ENCODE measurements around the gene ASB16.
A peak's percentile ranks its signal among the peaks of the same experiment; 100 is the strongest.
"Not testable (repeated sequence)": the region's sequence is repeated elsewhere in the genome, so short reads cannot be mapped to it uniquely, and the experiment has no call there.

The ASB16 gene, protein sequence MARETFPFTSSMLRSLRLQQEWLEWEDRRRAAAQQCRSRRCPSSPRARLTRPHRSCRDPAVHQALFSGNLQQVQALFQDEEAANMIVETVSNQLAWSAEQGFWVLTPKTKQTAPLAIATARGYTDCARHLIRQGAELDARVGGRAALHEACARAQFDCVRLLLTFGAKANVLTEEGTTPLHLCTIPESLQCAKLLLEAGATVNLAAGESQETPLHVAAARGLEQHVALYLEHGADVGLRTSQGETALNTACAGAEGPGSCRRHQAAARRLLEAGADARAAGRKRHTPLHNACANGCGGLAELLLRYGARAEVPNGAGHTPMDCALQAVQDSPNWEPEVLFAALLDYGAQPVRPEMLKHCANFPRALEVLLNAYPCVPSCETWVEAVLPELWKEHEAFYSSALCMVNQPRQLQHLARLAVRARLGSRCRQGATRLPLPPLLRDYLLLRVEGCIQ

DNA sequence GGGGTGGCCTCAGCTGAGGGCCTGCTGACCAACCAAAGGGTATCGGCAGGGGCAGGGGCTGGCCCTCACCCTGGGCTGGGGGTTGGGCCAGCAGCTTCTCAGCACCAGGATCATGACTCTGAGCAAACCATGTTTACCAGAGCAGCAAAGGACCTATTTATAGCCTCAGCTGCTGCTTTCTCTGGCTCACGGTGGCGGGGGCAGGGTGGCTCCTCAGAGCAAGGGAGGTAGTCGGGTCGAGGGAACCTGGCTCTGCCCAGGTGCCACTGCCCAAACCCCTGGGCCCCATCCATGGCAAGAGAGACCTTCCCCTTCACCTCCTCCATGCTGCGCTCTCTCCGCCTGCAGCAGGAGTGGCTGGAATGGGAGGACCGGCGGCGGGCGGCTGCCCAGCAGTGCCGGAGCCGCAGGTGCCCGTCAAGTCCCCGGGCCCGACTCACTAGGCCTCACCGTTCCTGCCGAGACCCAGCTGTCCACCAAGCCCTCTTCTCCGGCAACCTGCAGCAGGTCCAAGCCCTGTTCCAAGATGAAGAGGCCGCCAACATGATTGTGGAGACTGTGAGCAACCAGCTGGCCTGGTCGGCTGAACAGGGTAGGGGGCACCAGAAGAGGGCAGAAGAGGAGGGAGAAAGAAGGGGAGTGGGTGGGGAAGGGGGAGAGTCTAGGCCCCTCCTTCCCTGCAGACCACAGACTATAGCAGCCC, at the start of gene ASB16:
Gene ASB16, plus strand, starts transcription at position 206 of the 703 bp plus-strand sequence. Its CDS starts 86 bp downstream, at position 292.
- H3K4me3 ChIP-seq (ENCODE audit: low read depth, low read length) = no peak within 1 kb of the TSS

DNA sequence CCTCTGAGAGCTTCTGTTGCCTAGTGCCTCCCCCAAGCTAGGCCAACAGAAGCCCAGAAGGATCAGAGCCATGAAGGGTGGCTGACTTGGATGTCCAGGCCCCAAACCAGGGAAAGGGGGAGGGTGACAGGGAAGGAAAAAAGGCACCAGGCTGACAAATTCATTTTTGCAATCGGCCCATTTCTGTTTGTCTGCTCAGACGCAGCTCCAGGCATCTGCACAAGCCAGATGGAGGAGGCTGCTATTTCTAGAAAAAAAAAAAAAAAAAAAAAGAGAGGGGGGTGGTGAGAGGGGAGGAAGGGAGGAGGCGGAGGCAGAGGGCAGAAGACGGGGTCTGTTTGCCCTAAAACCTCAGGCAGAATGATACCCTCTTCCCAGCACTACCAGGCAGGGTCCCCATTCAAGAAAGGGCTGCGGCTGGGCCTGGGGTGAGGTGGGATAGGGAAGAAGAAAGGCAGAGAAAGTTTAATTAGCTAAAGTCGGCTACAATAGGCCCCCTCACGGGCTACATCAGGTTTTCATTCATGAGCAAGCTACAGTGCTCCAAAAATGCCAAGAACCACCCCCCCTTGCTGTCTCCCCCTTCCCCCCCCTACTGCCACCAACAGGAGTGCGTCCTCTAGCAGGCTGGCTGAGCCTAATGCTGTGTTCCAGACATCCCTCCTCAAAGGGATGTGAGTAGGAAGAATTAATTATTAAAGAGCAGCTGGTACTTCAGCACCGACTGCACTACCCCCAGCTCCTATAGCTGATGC, 49.5 kb upstream of the ASB16 start:
- no peak overlapping the region for H3K4me3 ChIP-seq (ENCODE audit: low read depth, low read length)

DNA sequence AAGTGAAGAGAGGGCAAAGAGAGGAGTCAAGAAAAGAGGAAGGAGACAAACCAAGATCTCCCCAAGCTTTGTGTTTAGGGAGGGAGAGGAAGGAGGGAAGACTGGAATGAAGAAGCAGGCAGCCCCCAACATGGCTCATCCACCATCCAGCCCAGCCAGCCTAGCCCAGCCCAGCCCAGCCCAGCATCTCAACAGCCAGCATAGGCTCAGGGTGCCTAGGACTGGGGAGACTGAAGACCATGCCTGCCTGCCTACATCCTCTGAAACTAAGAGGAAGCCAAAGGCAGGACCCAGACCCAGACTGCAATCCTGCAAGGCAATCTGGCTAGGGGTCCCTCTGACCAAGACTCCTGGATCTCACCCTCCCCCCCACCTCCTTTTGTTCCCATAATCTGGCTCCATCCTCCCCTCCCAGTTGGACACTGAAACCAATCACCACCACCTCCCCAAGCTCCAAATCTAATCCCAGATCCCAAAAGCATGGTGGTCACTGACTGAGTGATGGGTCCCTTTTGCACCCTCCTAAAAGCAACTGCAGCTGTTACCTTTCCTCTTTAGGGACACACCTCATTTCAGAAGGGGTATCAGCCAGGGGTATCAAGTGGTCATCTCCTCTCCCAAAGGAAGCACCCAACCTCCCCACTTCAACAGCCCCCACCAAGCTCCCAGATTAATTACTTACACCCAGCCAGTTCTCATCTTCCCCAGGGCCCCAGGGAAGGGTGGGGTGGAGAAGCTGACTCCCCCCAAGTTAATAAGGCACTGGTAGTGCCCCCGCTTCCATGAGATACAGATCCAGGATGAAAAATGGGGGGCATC, 48.3 kb upstream of the ASB16 start:
- H3K4me3 ChIP-seq (ENCODE audit: low read depth, low read length) = peak overlapping the region; percentile 70

DNA sequence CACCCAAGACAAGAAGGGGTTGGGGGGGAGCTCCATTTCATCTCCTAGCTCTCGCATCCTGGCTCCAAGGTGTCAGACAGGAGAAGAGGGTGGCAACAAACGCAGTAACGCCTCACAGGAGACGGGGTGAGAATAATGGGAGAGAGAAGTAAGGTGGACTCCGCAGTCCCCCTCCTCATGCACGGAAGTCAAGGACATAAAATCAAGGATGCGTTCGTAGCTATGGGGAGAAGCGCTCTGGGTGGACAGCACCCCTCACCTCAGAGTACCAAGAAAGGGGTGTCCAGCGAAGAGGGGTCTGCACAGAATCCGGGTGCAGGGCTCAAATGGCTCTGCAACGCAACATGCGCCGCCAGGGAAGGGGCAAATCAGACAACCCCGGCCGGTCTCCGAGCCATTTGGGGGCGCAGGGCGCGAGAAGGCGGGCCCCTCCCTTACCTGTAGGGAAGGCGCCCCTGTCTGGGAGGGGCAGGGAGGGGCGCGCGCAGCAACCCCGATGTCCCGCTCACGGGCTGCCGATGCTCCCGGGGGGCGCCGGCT, 47.6 kb upstream of the ASB16 start:
- peak overlapping the region; percentile 70 for H3K4me3 ChIP-seq (ENCODE audit: low read depth, low read length)

DNA sequence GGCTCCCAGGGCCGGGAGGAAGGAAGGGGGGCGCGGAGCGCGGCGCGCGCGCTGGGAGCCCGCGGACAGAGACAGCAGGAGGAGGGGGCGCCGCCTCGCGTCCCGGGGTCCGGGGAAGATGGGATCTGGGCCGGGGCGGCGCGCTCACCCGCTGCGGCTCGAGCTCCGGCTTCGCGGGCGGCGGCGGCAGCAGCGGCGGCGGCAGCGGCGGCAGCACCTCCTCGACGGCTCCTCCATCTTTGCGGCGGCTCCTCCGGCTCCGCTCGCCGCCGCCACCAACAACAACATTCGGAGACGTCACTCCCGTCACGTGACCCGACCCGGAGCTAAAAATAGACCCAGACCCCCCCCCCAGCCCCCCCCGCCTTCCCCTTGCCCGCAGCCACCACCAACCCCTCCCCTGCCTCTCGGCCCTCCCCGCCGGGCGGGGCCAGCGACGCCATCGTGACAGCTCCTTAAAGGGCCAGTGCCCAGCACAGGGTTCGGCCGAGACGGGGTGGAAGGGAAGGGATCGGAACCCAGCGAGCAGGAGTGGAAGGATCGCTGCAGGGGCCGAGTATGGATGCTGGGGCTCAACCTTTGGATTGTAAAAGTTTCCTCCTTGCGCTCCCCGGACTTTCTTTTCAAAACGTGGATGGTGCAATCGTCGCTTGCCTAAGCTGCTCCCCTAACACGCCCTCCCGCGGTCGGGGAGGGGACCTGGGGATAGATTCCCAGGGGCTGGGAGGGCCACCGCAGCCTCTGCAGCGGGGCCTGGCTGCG, 47.0 kb upstream of the ASB16 start, which contains the start of gene HDAC5:
Gene HDAC5, minus strand, starts transcription at position 286 of the 762 bp plus-strand sequence. CDS start 6,126 bp downstream, outside the sequence.
- peak within 1 kb of the TSS; percentile 75 for H3K4me3 ChIP-seq (ENCODE audit: low read depth, low read length)

DNA sequence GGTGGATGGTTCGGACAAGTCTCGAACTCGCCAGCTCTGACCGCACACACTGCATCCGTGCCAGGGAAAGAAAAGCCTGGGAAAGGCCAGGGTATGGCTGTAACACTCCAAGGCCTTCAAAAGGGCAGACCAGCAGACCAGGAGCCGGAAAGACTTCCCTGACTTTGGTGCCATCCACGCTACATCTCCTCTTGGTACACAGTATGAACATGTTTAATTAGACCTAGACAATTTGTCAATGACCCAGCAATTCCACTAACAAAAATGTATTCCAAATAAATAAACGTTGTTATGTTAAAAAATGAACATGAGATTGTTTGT, 46.4 kb upstream of the ASB16 start:
- H3K4me3 ChIP-seq (ENCODE audit: low read depth, low read length) = peak overlapping the region; percentile 75

DNA sequence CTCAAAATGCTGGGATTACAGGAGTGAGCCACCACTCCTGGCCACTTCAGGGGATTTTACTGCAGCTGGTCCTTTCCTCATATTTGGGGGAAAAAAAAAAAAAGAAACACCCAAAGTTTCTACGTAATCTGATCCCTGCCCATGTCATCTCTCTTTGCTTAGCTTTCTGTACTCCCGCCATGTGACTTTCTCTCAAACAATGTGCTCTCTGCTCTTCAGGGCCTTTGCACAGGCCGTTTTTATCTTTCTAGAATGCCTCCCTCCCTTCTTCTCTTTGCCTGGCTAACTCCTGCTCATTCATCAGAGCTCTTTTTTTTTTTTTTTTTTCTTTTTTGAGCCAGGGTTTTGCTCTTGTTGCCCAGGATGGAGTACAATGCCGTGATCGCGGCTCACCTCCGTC, 42.1 kb upstream of the ASB16 start:
- H3K4me3 ChIP-seq (ENCODE audit: low read depth, low read length) = no peak overlapping the region

DNA sequence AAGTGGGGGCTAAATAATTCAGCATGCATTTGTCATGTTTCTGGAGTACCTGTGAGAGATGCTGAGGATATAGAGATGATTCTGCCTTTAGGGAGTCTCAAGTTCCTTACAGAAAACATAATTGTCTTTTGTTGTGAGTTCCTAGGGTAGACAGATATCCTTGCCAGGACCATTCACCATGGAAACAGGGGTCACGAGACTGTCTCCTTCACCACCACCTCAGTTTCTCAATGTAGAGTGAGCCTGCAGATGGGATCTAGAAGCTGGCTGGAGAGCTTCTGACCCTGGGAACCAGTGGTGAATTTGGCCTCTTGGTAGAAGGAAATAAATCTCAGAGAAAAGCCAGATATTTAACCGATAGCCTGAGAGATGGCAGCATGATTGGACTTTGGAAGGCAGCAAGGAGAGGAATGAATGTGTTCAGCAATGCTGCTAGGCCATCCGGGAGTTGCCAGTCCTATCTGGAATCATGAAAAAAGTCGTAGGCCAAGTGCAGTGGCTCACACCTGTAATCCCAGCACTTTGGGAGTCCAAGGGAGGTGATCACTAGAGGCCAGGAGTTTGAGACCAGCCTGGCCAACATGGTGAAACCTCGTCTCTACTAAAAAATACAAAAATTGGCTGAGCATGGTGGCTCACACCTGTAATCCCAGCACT, 39.7 kb upstream of the ASB16 start:
- no peak overlapping the region for H3K4me3 ChIP-seq (ENCODE audit: low read depth, low read length)

DNA sequence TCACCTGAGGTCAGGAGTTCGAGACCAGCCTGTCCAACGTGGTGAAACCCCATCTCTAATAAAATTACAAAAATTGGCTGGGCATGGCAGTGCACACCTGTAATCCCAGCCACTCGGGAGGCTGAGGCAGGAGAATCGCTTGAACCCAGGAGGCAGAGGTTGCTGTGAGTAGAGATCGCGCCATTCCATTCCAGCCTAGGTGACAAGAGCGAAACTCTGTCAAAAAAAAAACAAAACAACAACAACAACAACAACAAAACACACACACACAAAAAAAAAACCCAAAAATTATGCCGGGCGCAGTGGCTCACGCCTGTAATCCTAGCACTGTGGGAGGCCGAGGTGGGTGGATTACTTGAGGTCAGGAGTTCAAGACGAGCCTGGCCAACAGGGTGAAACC, 39.1 kb upstream of the ASB16 start:
- not testable (repeated sequence) for H3K4me3 ChIP-seq (ENCODE audit: low read depth, low read length)

DNA sequence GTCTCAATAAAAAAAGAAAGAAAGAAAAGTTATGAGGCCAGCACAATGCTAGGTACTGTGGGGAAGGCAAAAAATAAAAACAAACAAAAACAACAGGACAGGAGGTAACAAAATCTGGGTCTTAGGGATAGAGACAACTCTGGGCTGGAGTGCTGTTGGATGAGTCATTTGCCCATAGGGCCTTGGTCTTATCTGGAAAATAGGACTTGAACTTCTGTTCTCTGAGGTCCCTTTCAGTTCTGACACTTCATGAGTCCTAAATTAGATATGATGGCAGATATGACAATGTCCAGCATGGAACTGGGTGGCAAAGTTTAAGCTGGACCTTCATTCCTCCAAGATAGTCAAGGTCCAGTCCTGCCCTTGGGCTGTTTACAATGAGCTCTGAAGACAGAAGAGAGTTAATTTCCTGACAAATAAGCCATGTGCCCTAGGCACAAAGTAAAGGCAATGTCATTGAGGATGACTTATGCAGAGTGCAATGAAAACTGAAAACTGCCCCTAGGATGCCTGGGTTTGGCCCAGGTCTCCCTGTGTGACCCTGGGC, 38.2 kb upstream of the ASB16 start:
- H3K4me3 ChIP-seq (ENCODE audit: low read depth, low read length) = no peak overlapping the region

DNA sequence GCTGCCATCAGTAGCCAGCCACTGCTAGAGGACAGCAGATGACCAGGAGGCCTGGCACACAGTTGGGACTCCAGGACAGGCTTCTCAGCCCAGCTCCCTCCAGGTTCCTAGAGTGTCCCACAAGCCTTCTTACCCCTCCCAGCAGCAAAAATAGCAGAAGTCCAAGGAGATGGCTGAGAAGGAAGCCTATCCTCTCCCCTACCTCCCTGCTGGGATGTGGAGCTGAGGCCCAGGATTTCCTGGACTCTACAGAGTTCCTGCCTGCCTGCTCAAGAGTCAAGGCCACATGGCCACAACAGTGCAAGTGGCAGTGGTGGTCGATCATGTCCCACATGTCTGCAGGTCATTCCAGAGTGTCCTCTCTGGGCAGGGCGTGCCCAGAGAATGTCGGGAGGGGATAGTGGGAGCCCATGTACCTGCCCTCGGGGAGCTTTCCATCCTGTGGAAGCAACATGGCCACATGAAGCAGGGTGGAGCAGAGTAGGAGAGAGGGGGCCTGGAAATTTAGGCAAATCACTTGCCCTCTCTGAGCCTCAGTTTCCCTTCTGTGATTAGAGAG, 36.5 kb upstream of the ASB16 start:
- no peak overlapping the region for H3K4me3 ChIP-seq (ENCODE audit: low read depth, low read length)

DNA sequence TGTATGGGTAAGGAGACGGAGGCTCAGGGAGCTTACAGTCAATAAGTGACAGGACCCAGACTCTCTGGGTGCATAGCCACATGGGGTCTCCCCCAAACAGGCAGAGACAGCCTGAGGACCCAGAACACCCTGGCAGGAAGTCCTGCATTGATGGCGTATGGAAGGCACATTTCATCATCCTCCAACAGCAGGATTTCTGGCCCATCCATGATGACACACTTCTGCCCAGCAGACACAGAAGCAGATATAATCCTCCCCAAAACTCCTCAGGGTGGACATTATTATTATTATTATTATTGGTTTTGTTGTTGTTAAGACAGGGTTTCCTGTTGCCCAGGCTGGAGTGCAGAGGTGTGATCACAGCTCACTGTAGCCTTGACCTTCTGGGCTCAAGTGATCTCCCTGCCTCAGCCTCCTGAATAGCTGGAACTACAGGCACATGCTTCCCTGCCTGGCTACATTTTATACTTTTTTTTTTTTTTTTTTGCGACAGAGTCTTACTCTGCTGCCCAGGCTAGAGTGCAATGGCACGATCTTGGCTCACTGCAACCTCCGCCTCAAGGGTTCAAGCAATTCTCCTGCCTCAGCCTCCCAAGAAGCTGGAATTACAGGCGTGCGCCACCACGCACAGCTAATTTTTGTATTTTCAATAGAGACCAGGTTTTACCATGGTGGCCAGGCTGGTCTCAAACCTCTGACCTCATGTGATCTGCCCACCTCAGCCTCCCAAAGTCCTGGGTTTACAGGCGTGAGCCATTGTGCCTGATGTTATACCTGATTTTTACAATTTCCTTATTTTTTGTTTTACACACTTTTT, 35.5 kb upstream of the ASB16 start:
- no peak overlapping the region for H3K4me3 ChIP-seq (ENCODE audit: low read depth, low read length)

DNA sequence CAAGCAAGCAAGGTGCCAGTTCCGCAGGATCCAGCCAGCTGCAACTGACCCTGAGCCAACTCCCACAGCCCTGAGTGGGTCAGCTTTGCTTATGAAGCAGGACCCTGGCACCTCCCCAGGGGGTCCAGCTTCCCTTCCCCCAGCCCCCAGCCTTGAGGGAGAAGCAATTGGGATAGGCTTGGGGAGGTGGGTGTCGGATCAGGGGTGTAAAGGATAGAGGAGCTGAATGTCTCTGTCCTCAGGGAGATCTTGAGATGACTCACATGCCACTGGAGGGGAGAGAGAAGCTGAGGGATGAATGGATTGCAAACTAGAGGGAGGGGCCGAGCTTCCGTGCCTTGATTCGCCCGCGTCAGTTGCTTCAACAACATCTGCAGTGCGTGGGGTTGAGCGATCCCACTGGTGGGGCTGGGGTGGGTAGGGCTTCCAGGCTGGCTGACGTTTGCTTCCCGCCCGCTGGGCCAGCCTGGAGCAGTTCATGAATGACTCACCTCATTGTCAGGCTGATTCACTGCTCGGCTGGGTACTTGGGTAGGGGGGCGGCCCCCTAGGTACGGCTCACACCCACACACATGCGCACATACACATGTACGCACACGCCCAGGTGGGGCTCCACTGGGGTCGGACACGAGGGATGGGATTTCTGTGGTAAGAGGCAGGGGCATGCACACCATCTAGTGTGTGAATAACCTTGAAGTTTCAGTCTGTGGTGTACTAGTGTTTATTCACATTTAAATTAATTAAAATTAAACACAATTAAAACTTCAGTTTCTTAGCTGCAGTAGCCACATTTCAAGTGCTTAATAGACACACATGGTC, 32.4 kb upstream of the ASB16 start:
- H3K4me3 ChIP-seq (ENCODE audit: low read depth, low read length) = no peak overlapping the region

DNA sequence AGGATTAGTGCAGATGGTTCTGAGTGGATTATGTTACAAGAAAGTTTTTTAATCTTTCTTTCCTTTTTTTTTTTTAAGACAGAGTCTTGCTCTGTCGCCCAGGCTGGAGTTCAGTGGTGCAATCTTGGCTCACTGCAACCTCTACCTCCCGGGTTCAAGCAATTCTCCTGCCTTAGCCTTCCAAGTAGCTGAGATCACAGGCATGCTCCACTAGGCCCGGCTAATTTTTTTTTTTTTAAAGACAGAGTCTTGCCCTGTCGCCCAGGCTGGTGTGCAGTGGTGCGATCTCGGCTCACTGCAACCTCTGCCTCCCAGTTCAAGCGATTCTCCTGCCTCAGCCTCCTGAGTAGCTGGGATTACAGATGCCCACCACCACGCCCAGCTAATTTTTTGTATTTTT, 26.6 kb upstream of the ASB16 start:
- not testable (repeated sequence) for H3K4me3 ChIP-seq (ENCODE audit: low read depth, low read length)

DNA sequence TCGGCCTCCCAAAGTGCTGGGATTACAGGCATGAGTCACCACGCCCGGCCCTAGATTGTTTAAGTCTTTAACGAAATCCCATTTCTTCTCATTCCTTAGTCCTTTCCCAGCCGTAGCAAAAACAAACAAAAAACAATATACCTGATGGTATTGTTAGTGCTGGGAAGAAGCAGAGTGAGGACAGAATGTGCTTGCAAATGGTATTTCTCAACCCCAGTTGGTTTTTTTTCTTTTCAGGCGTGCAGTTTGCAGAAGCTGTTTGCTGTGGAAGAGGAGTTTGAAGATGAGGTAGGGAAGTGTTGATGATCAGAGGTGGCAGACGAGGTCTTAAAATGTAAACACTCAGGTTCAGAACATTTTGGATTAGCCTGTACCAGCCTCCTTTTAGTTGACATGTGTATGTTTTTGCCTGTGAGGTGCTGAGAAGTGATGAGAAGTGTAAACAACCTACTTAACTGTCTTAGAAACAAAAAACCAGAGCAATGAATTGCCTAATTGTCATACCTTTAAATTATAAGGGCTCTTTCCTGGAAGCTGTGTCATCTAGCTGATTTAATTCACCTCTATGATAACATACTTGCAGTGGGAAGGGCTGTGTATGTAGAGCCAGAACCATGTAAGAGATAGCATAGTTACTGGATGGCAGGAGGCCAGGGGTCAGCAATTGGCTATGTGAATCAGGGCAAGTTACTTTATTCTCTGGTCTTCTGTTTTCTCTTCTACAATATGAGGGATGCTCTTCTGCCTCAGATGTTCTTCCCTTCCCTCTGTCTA, 25.4 kb upstream of the ASB16 start:
- H3K4me3 ChIP-seq (ENCODE audit: low read depth, low read length) = no peak overlapping the region
